ENCODE measurements around the gene CDC5L. TPM values are rescaled to one million over a fixed set of nuclear protein-coding genes. Genes with fewer than 3 reads are reported as not detected.

CDC5L gene
- total RNA-seq, 2 donors from 2014 or later = 16.4 to 16.5 TPM

GRCh38 chr6:44477293-44477894 is 89.9 kb downstream of the CDC5L start:
- Histone ChIP-seq H3K27ac (no peak overlapping the region), H3K9me3 (no peaks in the 10 kb centered on the region), H3K4me1 (peaks cover 0 to 7% of the 10 kb centered on the region in 2 donors), H3K27me3 (no peaks in the 10 kb centered on the region), H3K36me3 (no peaks in the 10 kb centered on the region), H3K4me3 (no peak overlapping the region)
- DNase-seq (ENCODE audit: low spot score) = no peak
- no peak for TF ChIP-seq CTCF (IDR thresholded peaks at IDR 0.05)

GRCh38 chr6:44478158-44478557 is 90.7 kb downstream of the CDC5L start:
- H3K4me1 ChIP-seq = peaks cover 0 to 7% of the 10 kb centered on the region in 2 donors
- no peak overlapping the region for H3K27ac ChIP-seq
- DNase-seq (ENCODE audit: low spot score) = no peak
- no peaks in the 10 kb centered on the region for H3K27me3 ChIP-seq
- no peaks in the 10 kb centered on the region for H3K36me3 ChIP-seq
- no peak overlapping the region for H3K4me3 ChIP-seq
- H3K9me3 ChIP-seq = no peaks in the 10 kb centered on the region
- TF ChIP-seq CTCF (IDR thresholded peaks at IDR 0.05) = no peak

- no peaks in the 10 kb centered on the region for H3K27me3 ChIP-seq
- H3K36me3 ChIP-seq = no peaks in the 10 kb centered on the region
- no peak for TF ChIP-seq CTCF (IDR thresholded peaks at IDR 0.05)
- no peak for DNase-seq (ENCODE audit: low spot score)
- H3K4me1 ChIP-seq = peaks cover 0 to 7% of the 10 kb centered on the region in 2 donors
- H3K27ac ChIP-seq = no peak overlapping the region
- no peak overlapping the region for H3K4me3 ChIP-seq
- H3K9me3 ChIP-seq = no peaks in the 10 kb centered on the region
Observed at GRCh38 chr6:44478591-44479254, 91.2 kb downstream of the CDC5L start.

- Histone ChIP-seq H3K9me3 (no peaks in the 10 kb centered on the region), H3K27me3 (no peaks in the 10 kb centered on the region), H3K36me3 (no peaks in the 10 kb centered on the region), H3K4me3 (no peak overlapping the region), H3K27ac (no peak overlapping the region), H3K4me1 (peaks cover 0 to 7% of the 10 kb centered on the region in 2 donors)
- TF ChIP-seq CTCF (IDR thresholded peaks at IDR 0.05) = no peak
- DNase-seq (ENCODE audit: low spot score) = no peak
Observed at GRCh38 chr6:44480097-44480541, 92.6 kb downstream of the CDC5L start.

- DNase-seq (ENCODE audit: low spot score) = no peak
- Histone ChIP-seq H3K27me3 (no peaks in the 10 kb centered on the region), H3K9me3 (no peaks in the 10 kb centered on the region), H3K4me3 (no peak overlapping the region), H3K4me1 (peaks cover 0 to under 1% of the 10 kb centered on the region in 2 donors), H3K36me3 (no peaks in the 10 kb centered on the region), H3K27ac (no peak overlapping the region)
- TF ChIP-seq CTCF (IDR thresholded peaks at IDR 0.05) = no peak
Observed at GRCh38 chr6:44481056-44481455, 93.5 kb downstream of the CDC5L start.

Data from right atrium auricular region (tissue), 2 donors.